Vagina (tissue), 2 donors: Measurements from ENCODE around the gene CANX. TPM values are rescaled to one million over a fixed set of nuclear protein-coding genes. Genes with fewer than 3 reads are reported as not detected.
"Not testable (repeated sequence)": the region's sequence is repeated elsewhere in the genome, so short reads cannot be mapped to it uniquely, and the experiment has no call there.

Source experiments
- DNase-seq, 2 donors: peaks; one replicate each; pipeline ENCODE4 v3.0.0-alpha.2; 2017; ENCODE audit errors: extremely low spot score in 2 of 2
- H3K27ac ChIP-seq: fragments of 200-600 bp; sonication (generic); one replicate; pipeline ENCODE4 v1.5.1; 2019
- H3K27me3 ChIP-seq: fragments of 200-600 bp; sonication (generic); one replicate; pipeline ENCODE4 v1.5.1; 2019
- H3K36me3 ChIP-seq, 2 donors: fragments of 200-600 bp; sonication (generic); one replicate each; pipeline ENCODE4 v1.5.1; 2017 to 2019
- H3K4me1 ChIP-seq: fragments of 200-600 bp; sonication (generic); one replicate; pipeline ENCODE4 v1.5.1; 2019
- H3K4me3 ChIP-seq, 2 donors: fragments of 200-600 bp; sonication (generic); 1 replicate in 1 of 2; 2 replicates in 1 of 2; pipeline ENCODE4 v1.5.1; 2016 to 2019
- H3K9me3 ChIP-seq: fragments of 200-600 bp; sonication (generic); one replicate; pipeline ENCODE4 v1.5.1; 2019
- CTCF ChIP-seq, 3 experiments: fragments of 450-650 bp in 2 of 3; fragments of 200-600 bp in 1 of 3; sonication (generic) in 1 of 3; IDR thresholded peaks; one replicate each; pipeline ENCODE4 v1.5.1; 2017 to 2019; ENCODE audit warnings: antibody characterized with exemption in 3 of 3, mild to moderate bottlenecking in 2 of 3, moderate library complexity in 2 of 3
- POLR2A ChIP-seq, 2 donors: fragments of 450-650 bp; IDR thresholded peaks; one replicate each; pipeline ENCODE4 v1.6.1; 2017; ENCODE audit warnings: antibody characterized with exemption in 2 of 2, mild to moderate bottlenecking in 2 of 2, moderate library complexity in 2 of 2
- POLR2AphosphoS5 ChIP-seq, 2 donors: sonication (generic); formaldehyde crosslinking; IDR thresholded peaks; one replicate each; pipeline ENCODE4 v1.9.0; 2017; ENCODE audit warnings: antibody characterized with exemption in 2 of 2, mild to moderate bottlenecking in 2 of 2, low read depth in 1 of 2; ENCODE audit not compliant: insufficient read depth in 1 of 2
- intact Hi-C: fragments of 100-400 bp; cut with DNase I; formaldehyde crosslinking; loops from one replicate; pipeline ENCODE4 v1.15.1; 2023
- total RNA-seq: library from RNA; depleted of rRNA; stranded (reverse); fragments of >200 nt; gene quantifications from one replicate; pipeline ENCODE4 v1.2.3, GENCODE V29; 2016

CANX gene
- total RNA-seq, 1 donor from 2014 or later: 208 TPM

- Histone ChIP-seq H3K4me3 (peak overlapping the region in 1 of 2 donors; percentile 80), H3K9me3 (no peaks in the 10 kb centered on the region), H3K27ac (peak overlapping the region; percentile 95), H3K36me3 (peaks cover 0 to 16% of the 10 kb centered on the region in 2 donors), H3K27me3 (no peaks in the 10 kb centered on the region), H3K4me1 (peaks cover 69% of the 10 kb centered on the region)
- intact Hi-C loops: no loop called here
- DNase-seq: no peak
- TF ChIP-seq CTCF (IDR thresholded peaks at IDR 0.05) (no peak), POLR2AphosphoS5 (IDR thresholded peaks at IDR 0.05; ENCODE audit: insufficient read depth in 1 of 2, low read depth in 1 of 2) (no peak), POLR2A (IDR thresholded peaks at IDR 0.05) (no peak)
Observed at GRCh38 chr5:179734536-179735164, 35.9 kb downstream of the CANX start.

GRCh38 chr5:179738742-179739141, 40.0 kb downstream of the CANX start:
- H3K4me3 ChIP-seq: no peak overlapping the region
- H3K9me3 ChIP-seq: no peaks in the 10 kb centered on the region
- H3K27ac ChIP-seq: no peak overlapping the region
- intact Hi-C loops: no loop called here
- no peak for DNase-seq
- peaks cover 0 to 3% of the 10 kb centered on the region in 2 donors for H3K36me3 ChIP-seq
- TF ChIP-seq POLR2AphosphoS5 (IDR thresholded peaks at IDR 0.05; ENCODE audit: insufficient read depth in 1 of 2, low read depth in 1 of 2) (no peak), CTCF (IDR thresholded peaks at IDR 0.05) (no peak), POLR2A (IDR thresholded peaks at IDR 0.05) (no peak)
- no peaks in the 10 kb centered on the region for H3K27me3 ChIP-seq
- H3K4me1 ChIP-seq: peaks cover 77% of the 10 kb centered on the region

DNA sequence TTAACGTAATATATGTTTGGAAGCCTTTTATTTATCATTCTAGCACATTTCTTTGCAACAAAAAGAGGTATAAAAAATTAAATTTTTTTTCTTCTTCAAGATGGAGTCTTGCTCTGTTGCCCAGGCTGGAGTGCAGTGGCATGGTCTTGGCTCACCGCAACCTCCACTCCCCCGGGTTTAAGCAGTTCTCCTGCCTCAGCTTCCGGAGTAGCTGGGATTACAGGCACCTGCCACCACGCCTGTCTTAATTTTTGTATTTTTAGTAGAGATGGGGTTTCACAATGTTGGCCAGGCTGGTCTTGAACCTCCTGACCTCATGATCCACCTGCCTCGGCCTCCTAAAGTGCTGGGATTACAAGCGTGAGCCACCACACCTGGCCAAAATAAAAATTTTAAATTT, 45.3 kb downstream of the CANX start:
- H3K4me1 ChIP-seq: peaks cover 29% of the 10 kb centered on the region
- H3K36me3 ChIP-seq, H3K27me3 ChIP-seq, H3K27ac ChIP-seq, intact Hi-C loops, H3K4me3 ChIP-seq, H3K9me3 ChIP-seq, DNase-seq: not testable (repeated sequence)

GRCh38 chr5:179746872-179747271, 48.1 kb downstream of the CANX start:
- intact Hi-C loops: no loop called here
- TF ChIP-seq POLR2A (IDR thresholded peaks at IDR 0.05) (no peak), CTCF (IDR thresholded peaks at IDR 0.05) (no peak), POLR2AphosphoS5 (IDR thresholded peaks at IDR 0.05; ENCODE audit: insufficient read depth in 1 of 2, low read depth in 1 of 2) (no peak)
- no peak overlapping the region for H3K27ac ChIP-seq
- H3K4me3 ChIP-seq: no peak overlapping the region
- no peak for DNase-seq
- H3K27me3 ChIP-seq: no peaks in the 10 kb centered on the region
- H3K9me3 ChIP-seq: no peaks in the 10 kb centered on the region
- H3K4me1 ChIP-seq: peaks cover 13% of the 10 kb centered on the region
- peaks cover 0 to 5% of the 10 kb centered on the region in 2 donors for H3K36me3 ChIP-seq

- Histone ChIP-seq H3K36me3 (peaks cover 0 to 5% of the 10 kb centered on the region in 2 donors), H3K4me1 (peaks cover 6% of the 10 kb centered on the region)
Observed at GRCh38 chr5:179747811-179748210, 49.0 kb downstream of the CANX start.

More at GRCh38 chr5:179747811-179748210, 49.0 kb downstream of the CANX start:
- intact Hi-C loops: no loop called here
- Histone ChIP-seq H3K27ac (no peak overlapping the region), H3K27me3 (no peaks in the 10 kb centered on the region), H3K9me3 (no peaks in the 10 kb centered on the region), H3K4me3 (no peak overlapping the region)
- no peak for DNase-seq
- TF ChIP-seq POLR2AphosphoS5 (IDR thresholded peaks at IDR 0.05; ENCODE audit: insufficient read depth in 1 of 2, low read depth in 1 of 2): no peak
- TF ChIP-seq POLR2A (IDR thresholded peaks at IDR 0.05): no peak
- TF ChIP-seq CTCF (IDR thresholded peaks at IDR 0.05): no peak
